Esophagus squamous epithelium (tissue), 4 donors: ENCODE results near the gene DEFB125.

Experiments used
- CTCF ChIP-seq, 6 experiments: fragments of 450-650 bp in 4 of 6; fragments of 200-600 bp in 2 of 6; sonication (generic) in 2 of 6; IDR thresholded peaks; one replicate each; pipeline ENCODE4 v1.5.1; 2016 to 2019; ENCODE audit warnings: antibody characterized with exemption in 6 of 6, mild to moderate bottlenecking in 4 of 6, moderate library complexity in 4 of 6
- POLR2A ChIP-seq, 4 donors: fragments of 450-650 bp; IDR thresholded peaks; one replicate each; pipeline ENCODE4 v1.6.1; 2017; ENCODE audit warnings: antibody characterized with exemption in 4 of 4, mild to moderate bottlenecking in 4 of 4, moderate library complexity in 3 of 4

- TF ChIP-seq CTCF (IDR thresholded peaks at IDR 0.05) (no peak), POLR2A (IDR thresholded peaks at IDR 0.05) (no peak)
Observed at GRCh38 chr20:90651-91050, 3.2 kb downstream of the DEFB125 start.
